GM13977 (cell line): ENCODE results near the gene LNPEP.

ENCODE experiments used
- DNase-seq: peaks from one replicate; pipeline ENCODE4 v3.0.0; 2012; ENCODE audit warnings: low spot score
- in situ Hi-C: fragments of 300-500 bp; cut with MboI; formaldehyde crosslinking; loops from one replicate; pipeline ENCODE4 v1.12.0; 2022; ENCODE audit warnings: low sequenced_read_pairs, low pct_unique_long_range_greater_than_20kb, mixed read lengths, inconsistent platforms; ENCODE audit not compliant: unreplicated experiment
- TF ChIP-seq, protein P1 (sequence below): IDR thresholded peaks from 2 replicates; pipeline ENCODE4 v1.5.1; 2012; ENCODE audit warnings: mild to moderate bottlenecking, control low read depth; ENCODE audit not compliant: insufficient read depth; ENCODE audit errors: extremely low read depth, missing control alignments

Gene LNPEP

DNA sequence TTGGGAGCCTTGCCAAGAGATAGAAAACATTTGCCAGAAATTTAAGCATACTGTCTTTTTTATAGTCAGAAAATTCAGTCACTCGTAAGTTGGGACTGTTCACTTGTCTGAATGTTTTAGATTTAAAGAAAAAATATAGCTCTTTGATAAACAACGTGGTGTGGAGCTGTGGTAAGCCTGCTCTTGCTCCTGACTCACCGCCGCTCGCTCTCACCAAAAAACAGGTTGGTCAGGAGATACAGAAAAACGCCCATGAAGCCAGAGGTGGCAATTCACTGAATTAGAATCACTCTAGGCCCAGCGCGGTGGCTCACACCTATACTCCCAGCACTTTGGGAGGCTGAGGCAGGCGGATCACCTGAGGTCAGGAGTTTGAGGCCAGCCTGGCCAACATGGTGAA lies 6.2 kb downstream of the LNPEP start:
- TF ChIP-seq, protein P1, sequence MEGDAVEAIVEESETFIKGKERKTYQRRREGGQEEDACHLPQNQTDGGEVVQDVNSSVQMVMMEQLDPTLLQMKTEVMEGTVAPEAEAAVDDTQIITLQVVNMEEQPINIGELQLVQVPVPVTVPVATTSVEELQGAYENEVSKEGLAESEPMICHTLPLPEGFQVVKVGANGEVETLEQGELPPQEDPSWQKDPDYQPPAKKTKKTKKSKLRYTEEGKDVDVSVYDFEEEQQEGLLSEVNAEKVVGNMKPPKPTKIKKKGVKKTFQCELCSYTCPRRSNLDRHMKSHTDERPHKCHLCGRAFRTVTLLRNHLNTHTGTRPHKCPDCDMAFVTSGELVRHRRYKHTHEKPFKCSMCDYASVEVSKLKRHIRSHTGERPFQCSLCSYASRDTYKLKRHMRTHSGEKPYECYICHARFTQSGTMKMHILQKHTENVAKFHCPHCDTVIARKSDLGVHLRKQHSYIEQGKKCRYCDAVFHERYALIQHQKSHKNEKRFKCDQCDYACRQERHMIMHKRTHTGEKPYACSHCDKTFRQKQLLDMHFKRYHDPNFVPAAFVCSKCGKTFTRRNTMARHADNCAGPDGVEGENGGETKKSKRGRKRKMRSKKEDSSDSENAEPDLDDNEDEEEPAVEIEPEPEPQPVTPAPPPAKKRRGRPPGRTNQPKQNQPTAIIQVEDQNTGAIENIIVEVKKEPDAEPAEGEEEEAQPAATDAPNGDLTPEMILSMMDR, result no peak
- DNase-seq, result no peak
- in situ Hi-C loops, result no loop called here

DNA sequence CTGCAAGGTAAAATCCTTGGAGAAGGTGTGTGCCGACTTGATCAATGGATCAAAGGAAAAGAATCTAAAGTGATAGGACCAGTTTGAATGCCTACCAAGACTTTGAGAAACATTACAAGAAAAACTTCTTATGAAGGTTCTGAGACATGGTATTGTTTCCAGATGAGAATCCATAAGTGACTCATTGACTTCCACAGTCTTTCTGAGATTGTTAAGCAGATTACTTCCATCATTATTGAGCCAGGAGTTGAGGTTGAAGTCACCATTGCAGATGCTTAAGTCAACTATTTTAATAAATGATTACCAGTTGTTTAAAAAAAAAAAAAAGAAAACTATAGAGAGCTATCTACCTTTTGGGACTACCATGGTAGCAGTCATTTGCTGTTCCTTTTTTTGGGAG lies 7.0 kb downstream of the LNPEP start:
- in situ Hi-C loops, result no loop called here
- TF ChIP-seq, protein P1, result no peak
- no peak for DNase-seq

DNA sequence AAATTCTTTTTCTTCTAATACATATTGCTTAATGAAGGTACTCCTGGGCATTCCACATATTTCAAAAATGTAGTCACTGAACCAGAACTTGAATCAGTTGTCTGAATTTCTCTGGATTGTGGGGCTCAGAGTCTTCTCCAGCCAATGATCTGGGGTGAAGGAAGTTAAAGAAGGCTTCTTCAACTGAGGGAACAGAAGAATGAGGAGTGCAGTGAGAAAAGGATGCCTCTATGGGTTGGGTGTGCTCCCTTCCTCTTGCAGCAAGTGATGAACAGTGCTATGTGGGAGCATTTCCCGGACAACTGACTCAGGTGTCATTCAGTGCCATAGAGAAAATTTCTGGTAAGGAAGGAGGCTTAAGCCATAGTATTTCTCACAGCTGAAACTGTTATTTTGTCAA lies 7.9 kb downstream of the LNPEP start:
- in situ Hi-C loops, result no loop called here
- TF ChIP-seq, protein P1, result no peak
- no peak for DNase-seq

DNA sequence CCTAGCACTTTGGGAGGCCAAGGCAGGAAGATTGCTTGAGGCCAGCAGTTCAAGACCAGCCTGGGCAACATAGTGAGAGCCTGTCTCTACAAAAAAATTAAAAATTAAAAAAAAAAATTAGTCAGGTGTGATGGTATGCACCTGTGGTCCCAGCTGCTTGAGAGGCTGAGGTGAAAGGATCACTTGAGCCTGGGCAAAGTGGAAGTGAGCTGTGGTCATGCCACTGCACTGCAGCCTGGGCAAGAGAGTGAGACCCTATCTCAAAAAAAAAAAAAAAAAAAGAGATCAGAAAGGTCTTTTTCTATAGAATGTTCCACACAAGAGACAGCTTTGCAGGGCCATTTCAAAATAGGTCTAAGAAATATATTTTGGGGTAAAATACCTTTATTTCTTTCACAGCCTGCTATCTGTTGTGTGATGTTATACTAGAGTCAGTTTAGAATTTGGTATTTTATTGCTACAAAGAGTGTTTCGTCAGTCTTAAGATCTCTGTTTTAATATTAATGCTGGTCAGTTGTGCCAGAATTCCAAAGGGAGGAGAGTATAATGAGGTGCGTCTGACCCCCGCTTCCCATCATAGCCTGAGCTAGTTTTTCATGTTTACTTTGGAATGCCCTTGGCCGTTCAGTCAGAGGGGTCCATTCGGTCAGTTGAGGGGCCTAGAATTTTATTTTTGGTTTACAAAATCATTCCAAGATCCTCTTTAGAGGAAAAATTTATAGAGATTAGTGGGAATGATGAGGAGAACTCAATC lies 9.4 kb downstream of the LNPEP start:
- TF ChIP-seq, protein P1, result no peak
- DNase-seq, result no peak
- in situ Hi-C loops, result no loop called here

DNA sequence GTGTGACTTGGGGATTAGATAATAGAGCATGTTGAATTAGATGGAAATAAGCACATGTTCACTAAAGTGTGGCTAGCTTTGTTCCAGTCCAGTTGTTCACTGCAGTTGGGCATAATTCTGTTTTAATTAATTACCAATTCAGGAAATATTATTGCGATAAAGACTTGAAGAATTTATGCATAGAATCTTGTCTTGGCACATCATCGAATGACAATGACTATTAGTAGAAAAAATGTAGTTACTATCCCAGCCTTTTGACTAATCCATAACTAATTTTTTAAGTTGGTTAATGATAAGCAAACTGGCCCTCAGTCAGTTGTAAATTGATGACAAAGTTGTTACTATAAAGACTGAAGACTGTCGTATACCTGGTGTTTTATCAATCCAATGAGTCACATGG lies 10.5 kb downstream of the LNPEP start:
- DNase-seq, result no peak
- TF ChIP-seq, protein P1, result no peak
- in situ Hi-C loops, result no loop called here

DNA sequence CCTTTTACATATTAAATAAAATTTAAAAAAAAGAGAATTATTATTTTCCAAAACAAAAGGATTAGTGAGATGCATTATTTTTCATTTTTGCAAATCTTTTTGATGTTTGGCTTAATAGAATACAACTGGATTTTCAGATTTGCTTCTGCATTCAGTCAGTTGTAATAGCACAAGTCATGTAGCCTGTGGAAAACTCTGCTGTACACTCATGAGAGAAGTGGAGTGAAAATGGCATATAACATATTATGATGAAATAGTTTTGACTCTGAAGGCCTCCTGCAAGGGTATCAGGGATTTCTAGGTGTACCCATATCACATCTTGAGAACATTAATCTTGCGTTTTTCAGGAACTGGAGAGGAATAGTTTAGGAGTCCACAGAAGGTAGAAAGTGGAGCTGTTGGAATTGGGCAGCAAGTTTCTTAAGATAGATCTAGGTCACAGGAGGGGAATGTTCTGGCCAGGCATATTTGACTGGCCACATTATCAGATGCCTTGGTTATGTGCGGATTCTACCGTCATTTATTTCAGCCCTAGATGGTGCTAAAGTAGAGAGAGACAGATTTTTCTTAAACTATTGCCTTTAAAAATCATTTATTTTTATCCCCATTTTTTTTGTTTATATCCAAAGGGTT lies 16.4 kb downstream of the LNPEP start:
- in situ Hi-C loops, result no loop called here
- TF ChIP-seq, protein P1, result no peak

More for the DNA sequence above, 16.4 kb downstream of the LNPEP start:
- DNase-seq, result no peak
